SU-DHL-6 (cell line): ENCODE measurements around the gene UNG.

Experiments used
- H2AFZ ChIP-seq: fragments of 200-600 bp; sonication (generic); 2 replicates; pipeline ENCODE4 v1.6.1; 2014; ENCODE audit warnings: low read depth, mild to moderate bottlenecking, moderate library complexity, mixed read lengths, antibody characterized with exemption, low read length; ENCODE audit not compliant: severe bottlenecking
- H3F3A ChIP-seq: fragments of 200-600 bp; shearing (Covaris generic); 2 replicates; pipeline ENCODE4 v1.6.0; 2016; ENCODE audit warnings: antibody characterized with exemption, mild to moderate bottlenecking; ENCODE audit not compliant: insufficient read depth
- H3K27ac ChIP-seq: fragments of 200-600 bp; sonication (generic); 2 replicates; pipeline ENCODE4 v1.5.1; 2016; ENCODE audit warnings: low read depth, mild to moderate bottlenecking, low read length, moderate library complexity, mixed read lengths
- H3K27me3 ChIP-seq: fragments of 200-600 bp; sonication (generic), shearing (Covaris generic); 2 replicates; pipeline ENCODE4 v1.6.0; 2014; ENCODE audit warnings: mild to moderate bottlenecking, low read length
- H3K36me3 ChIP-seq: fragments of 200-600 bp; sonication (generic); 2 replicates; pipeline ENCODE4 v1.6.1; 2014; ENCODE audit warnings: mild to moderate bottlenecking, low read length, mixed read lengths
- H3K4me2 ChIP-seq: fragments of 300-600, 200-600 bp; shearing (Covaris generic), sonication (generic); 2 replicates; pipeline ENCODE4 v1.6.0; 2014; ENCODE audit warnings: low read length, low read depth, mild to moderate bottlenecking; ENCODE audit not compliant: poor library complexity, severe bottlenecking
- H3K4me3 ChIP-seq: fragments of 200-600 bp; sonication (generic); 2 replicates; pipeline ENCODE4 v1.5.1; 2014; ENCODE audit warnings: antibody characterized with exemption, low read length, mild to moderate bottlenecking, mixed read lengths; ENCODE audit not compliant: insufficient read depth, poor library complexity, severe bottlenecking
- H3K79me2 ChIP-seq: fragments of 200-600 bp; sonication (generic); 2 replicates; pipeline ENCODE4 v1.6.1; 2014; ENCODE audit warnings: mild to moderate bottlenecking, low read length, moderate library complexity; ENCODE audit not compliant: insufficient read depth
- H3K9ac ChIP-seq: fragments of 200-600 bp; sonication (generic); 2 replicates; pipeline ENCODE4 v1.7.0; 2014; ENCODE audit warnings: mild to moderate bottlenecking, low read length
- H3K9me2 ChIP-seq: fragments of 200-600 bp; sonication (generic); replicated peaks from 2 replicates; pipeline ENCODE4 v1.6.1; 2014; ENCODE audit warnings: low read length; ENCODE audit not compliant: insufficient read depth
- H3K9me3 ChIP-seq: fragments of 200-600 bp; sonication (generic); 2 replicates; pipeline ENCODE4 v1.6.1; 2014; ENCODE audit warnings: low read length, mixed read lengths; ENCODE audit not compliant: insufficient read depth
- H4K20me1 ChIP-seq: fragments of 200-600 bp; sonication (generic); 2 replicates; pipeline ENCODE4 v1.6.1; 2014; ENCODE audit warnings: low read depth, mild to moderate bottlenecking, antibody characterized with exemption, low read length, moderate library complexity, mixed read lengths
- EZH2phosphoT487 ChIP-seq: fragments of 200-600 bp; sonication (generic), shearing (Covaris generic); conservative IDR thresholded peaks from 2 replicates; pipeline ENCODE4 v1.6.1; 2018; ENCODE audit warnings: mild to moderate bottlenecking, antibody characterized with exemption, low read length, moderate library complexity, mixed read lengths
- TF ChIP-seq, protein P1 (sequence below): fragments of 200-600 bp; sonication (generic); IDR thresholded peaks from one replicate; pipeline ENCODE4 v1.5.1; 2017; ENCODE audit warnings: antibody characterized with exemption, mild to moderate bottlenecking, low read length, moderate library complexity; ENCODE audit not compliant: insufficient read depth, poor library complexity, severe bottlenecking

Gene UNG

DNA sequence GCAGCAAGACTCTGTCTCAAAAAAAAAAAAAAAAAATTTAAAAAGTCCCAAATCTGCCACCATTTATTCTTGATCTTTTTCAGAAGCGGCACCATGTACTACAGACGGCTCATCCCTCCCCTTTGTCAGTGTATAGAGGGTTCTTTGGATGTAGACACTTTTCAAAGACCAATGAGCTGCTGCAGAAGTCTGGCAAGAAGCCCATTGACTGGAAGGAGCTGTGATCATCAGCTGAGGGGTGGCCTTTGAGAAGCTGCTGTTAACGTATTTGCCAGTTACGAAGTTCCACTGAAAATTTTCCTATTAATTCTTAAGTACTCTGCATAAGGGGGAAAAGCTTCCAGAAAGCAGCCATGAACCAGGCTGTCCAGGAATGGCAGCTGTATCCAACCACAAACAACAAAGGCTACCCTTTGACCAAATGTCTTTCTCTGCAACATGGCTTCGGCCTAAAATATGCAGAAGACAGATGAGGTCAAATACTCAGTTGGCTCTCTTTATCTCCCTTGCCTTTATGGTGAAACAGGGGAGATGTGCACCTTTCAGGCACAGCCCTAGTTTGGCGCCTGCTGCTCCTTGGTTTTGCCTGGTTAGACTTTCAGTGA, 12.5 kb downstream of the UNG start:
- no peak overlapping the region for H3K27ac ChIP-seq

DNA sequence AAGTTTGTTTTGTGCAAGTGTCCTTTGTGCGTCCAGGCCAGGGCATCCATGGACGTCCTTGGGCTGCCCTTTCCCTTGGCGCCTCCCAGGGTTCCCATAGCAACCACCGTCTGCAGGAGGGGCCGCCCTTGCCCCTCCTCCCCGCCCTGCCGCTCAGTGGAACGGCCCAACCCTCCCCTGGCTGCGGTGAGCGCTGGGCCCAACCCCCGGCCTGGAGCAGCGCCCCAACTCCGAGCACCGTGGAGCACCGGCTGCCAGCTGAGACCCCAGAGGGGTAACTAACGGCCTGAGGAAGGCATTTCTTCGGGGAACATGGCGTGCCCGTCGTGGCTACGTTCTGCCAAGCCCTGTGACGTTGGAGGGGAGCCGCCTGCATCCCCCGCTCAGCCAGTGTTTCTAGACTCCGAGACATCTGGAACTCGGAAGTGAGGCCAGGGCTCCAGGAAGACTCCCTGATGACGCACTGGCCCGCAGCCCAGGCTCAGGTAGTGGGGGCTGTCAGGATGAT, 13.6 kb downstream of the UNG start:
- no peaks in the 10 kb centered on the region for H3K9me2 ChIP-seq
- H3K4me2 ChIP-seq: peak overlapping the region; percentile 45
- peak overlapping the region; percentile 8; the same call in 1 of the 2 replicates for H3K9ac ChIP-seq
- peak overlapping the region; percentile 40 for H2AFZ ChIP-seq
- H3K27ac ChIP-seq: peak overlapping the region; percentile 38
- no peaks in the 10 kb centered on the region for H3K79me2 ChIP-seq
- no peaks in the 10 kb centered on the region for H3K9me3 ChIP-seq
- no peaks in the 10 kb centered on the region for H3K27me3 ChIP-seq
- TF ChIP-seq EZH2phosphoT487: no peak
- TF ChIP-seq, protein P1, sequence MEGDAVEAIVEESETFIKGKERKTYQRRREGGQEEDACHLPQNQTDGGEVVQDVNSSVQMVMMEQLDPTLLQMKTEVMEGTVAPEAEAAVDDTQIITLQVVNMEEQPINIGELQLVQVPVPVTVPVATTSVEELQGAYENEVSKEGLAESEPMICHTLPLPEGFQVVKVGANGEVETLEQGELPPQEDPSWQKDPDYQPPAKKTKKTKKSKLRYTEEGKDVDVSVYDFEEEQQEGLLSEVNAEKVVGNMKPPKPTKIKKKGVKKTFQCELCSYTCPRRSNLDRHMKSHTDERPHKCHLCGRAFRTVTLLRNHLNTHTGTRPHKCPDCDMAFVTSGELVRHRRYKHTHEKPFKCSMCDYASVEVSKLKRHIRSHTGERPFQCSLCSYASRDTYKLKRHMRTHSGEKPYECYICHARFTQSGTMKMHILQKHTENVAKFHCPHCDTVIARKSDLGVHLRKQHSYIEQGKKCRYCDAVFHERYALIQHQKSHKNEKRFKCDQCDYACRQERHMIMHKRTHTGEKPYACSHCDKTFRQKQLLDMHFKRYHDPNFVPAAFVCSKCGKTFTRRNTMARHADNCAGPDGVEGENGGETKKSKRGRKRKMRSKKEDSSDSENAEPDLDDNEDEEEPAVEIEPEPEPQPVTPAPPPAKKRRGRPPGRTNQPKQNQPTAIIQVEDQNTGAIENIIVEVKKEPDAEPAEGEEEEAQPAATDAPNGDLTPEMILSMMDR: no peak
- H3K4me3 ChIP-seq: no peak overlapping the region
- no peaks in the 10 kb centered on the region for H4K20me1 ChIP-seq
- no peaks in the 10 kb centered on the region for H3K36me3 ChIP-seq
- 0 out of 2 replicates have a peak, but pooled peaks cover 3% of the 10 kb centered on the region for H3F3A ChIP-seq

More for the DNA sequence above, 12.5 kb downstream of the UNG start:
- Histone ChIP-seq H3K27me3 (no peaks in the 10 kb centered on the region), H3K9ac (no peak overlapping the region), H3K4me3 (no peak overlapping the region), H3F3A (0 out of 2 replicates have a peak, but pooled peaks cover 3% of the 10 kb centered on the region), H3K36me3 (0 out of 2 replicates have a peak, but pooled peaks cover 5% of the 10 kb centered on the region), H3K4me2 (no peak overlapping the region), H3K9me3 (no peaks in the 10 kb centered on the region), H3K9me2 (no peaks in the 10 kb centered on the region), H3K79me2 (no peaks in the 10 kb centered on the region), H4K20me1 (no peaks in the 10 kb centered on the region), H2AFZ (no peak overlapping the region)
- no peak for TF ChIP-seq EZH2phosphoT487
- TF ChIP-seq, protein P1: no peak

- no peak overlapping the region for H3K27ac ChIP-seq
- H4K20me1 ChIP-seq: no peaks in the 10 kb centered on the region
- H3K9ac ChIP-seq: no peak overlapping the region
- H3K4me2 ChIP-seq: no peak overlapping the region
- no peak overlapping the region for H3K4me3 ChIP-seq
- no peaks in the 10 kb centered on the region for H3K36me3 ChIP-seq
- 0 out of 2 replicates have a peak, but pooled peaks cover 3% of the 10 kb centered on the region for H3F3A ChIP-seq
- TF ChIP-seq, protein P1: no peak
- TF ChIP-seq EZH2phosphoT487: no peak
- no peaks in the 10 kb centered on the region for H3K9me3 ChIP-seq
- H3K9me2 ChIP-seq: no peaks in the 10 kb centered on the region
- H3K27me3 ChIP-seq: no peaks in the 10 kb centered on the region
- no peak overlapping the region for H2AFZ ChIP-seq
- H3K79me2 ChIP-seq: no peaks in the 10 kb centered on the region
These were observed 15.5 kb downstream of the UNG start for GRCh38 chr12:109112720-109113465.
